Measurements from ENCODE around the gene MAD1L1.
"Not testable (repeated sequence)": the region's sequence is repeated elsewhere in the genome, so short reads cannot be mapped to it uniquely, and the experiment has no call there.

MAD1L1 gene

DNA sequence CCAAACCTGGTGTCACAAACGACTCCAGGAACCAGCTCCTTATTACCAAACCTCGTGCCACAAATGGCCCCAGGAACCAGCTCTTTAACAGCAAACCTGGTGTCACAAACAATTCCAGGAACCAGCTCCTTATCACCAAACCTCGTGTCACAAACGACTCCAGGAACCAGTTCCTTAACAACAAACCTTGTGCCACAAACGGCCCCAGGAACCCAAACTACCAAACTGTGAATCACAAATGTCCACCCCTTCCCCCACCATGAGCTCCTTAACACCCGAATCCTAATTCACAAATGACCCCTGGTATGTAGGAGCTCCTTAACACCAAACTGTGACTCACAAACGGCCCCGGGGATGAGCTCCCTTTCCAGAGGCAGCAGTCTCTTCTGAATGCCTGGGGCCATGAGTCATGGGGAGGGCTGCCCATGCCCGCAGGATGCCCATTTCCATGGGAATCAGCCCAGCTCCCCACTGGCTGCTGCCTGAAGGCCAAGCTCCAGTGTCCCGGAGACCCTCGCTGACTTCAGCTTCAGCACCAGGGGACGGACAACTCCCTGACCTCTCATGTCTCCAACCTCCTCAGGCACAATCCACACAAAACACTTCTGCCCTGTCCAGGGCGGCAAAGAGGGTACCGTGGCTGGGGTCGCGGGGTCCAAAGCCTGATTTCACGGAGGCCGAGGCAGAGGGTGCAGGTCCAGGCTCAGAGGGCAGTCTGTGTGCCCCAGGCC lies 349.5 kb downstream of the MAD1L1 start:
- DNase-seq (ENCODE audit: low spot score) = peak; percentile 48

DNA sequence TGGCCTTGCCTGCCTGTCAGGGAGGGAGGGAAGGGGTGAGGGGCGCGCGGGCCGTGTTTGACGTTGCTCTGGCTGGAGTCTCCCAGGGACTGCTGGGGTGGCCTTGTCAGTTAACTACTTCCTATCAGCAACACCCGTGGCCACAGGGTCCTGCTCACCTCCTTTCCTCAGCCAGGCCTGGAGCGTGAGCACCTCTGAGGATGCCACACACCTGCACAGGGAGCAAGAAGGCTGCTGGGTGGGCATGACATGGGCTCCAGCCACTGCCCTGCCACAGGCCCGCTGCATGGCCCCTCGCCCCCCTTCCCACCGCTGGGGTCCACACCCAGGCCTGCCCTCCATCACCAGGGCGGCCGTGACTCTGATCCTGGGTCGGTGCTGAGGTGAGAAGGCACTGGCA lies 350.3 kb downstream of the MAD1L1 start:
- no peak for DNase-seq (ENCODE audit: low spot score)

DNA sequence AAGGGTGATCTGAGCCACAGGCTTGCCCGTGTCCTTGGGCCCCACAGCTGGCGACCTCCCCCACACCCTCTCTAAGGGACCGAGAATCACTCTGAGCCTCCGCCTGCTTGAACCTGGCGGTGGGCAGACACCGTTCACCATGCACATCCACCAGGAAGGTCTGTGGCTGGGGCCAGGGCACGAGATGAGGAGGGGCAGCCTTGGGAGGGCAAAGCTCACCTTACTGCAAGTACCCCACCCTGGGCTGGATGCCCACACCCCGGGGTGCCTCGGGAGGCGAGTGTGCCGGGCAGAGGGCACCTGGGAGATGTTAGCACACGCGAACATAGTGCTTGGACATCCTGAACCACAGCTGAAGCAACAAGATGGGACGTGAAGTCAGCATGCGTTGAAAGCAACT lies 350.8 kb downstream of the MAD1L1 start:
- DNase-seq (ENCODE audit: low spot score) = no peak

DNA sequence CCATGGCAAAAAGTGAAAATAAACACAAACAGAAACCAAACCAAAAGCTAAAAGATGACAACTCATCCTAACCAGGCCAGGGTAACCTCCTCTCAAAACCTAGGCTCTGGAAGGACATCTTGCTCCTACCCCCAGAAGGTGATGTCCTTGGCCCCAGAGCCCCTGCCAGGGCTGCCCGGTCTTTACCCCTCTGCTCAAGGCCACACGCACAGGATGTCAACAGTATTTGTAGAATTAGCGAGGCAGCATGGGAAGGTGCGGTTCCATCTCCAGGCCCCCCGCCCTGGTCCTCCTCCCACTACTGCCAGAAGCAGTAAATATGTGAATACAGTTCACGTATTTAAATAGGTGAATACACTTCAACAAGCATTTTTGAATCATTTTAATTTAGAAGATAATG lies 356.1 kb downstream of the MAD1L1 start:
- DNase-seq (ENCODE audit: low spot score) = not testable (repeated sequence)

DNA sequence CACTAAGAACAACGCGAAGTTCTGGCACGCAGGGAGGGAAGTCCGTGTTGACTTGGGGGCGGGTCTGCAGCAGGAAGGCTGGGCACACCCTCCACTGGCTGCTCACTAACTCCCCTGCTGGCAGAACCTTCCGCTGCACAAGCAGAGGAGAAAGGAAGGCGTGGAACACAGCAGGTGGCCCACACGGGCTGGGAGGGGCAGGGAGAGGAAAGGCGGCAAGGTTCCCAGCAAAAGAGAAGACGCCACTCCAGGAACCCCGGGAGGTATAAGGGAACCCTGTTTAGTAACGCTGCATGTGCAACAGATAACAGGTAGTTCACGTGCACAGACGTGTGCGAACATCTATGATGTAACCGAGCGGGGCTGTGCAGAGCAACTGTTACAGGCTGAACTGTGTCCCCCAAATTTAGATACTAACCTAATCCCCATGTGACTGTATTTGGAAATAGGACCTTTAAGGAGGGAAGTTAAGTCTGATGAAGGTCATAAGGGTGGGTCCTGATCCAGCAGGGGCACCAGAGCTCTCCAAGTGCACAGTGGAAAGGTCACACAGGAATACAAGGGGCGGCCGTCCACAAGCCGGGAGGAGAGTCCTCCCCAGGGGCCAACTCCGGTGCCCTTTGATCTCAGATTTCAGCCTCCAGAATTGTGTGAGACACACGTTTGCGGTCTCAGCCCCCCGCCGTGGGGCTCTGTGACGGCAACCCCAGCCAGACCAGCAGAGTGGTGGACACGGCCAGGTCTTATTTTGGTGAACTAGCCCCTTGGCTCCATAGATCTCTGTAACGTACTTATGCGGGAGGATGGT lies 357.1 kb downstream of the MAD1L1 start:
- not testable (repeated sequence) for DNase-seq (ENCODE audit: low spot score)

DNA sequence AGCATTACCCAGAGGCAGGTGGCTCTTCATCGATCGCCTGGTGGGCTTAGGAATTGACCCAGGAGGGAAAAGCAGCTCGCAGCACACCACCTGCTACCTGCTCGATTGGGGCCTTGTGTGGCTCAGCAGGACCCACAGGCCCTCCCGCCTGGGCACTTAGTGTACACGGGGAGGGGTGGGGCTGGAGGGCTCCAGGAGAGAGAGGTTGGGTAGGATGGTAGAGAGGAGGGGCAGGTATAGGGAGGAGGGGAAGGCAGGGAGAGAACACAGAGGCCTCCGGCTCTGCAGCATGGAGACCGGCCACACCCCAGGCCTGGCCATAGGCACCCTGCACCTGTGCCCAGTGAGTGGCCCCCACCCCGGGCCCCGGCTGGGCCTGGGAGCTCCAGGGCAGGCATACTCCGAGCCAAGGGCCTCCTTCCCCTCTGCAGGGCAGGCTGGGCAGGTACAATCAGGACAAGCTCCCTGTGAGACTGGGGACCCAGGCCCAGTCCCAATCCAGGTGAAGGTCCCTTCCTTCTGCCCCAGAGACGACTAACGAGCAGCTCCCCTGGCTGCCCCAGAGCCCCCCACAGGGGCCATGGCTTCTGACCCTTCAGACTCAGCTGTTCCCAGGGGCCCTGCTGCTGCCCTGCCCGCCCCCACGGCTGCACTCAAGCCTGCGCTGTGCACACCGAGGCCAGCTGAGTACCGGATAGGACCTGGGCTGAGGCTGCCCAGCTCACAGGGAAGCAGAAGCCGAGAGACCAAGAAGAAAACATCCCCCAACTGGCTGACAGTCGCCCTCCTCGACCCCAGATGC lies 358.0 kb downstream of the MAD1L1 start:
- DNase-seq (ENCODE audit: low spot score) = not testable (repeated sequence)

DNA sequence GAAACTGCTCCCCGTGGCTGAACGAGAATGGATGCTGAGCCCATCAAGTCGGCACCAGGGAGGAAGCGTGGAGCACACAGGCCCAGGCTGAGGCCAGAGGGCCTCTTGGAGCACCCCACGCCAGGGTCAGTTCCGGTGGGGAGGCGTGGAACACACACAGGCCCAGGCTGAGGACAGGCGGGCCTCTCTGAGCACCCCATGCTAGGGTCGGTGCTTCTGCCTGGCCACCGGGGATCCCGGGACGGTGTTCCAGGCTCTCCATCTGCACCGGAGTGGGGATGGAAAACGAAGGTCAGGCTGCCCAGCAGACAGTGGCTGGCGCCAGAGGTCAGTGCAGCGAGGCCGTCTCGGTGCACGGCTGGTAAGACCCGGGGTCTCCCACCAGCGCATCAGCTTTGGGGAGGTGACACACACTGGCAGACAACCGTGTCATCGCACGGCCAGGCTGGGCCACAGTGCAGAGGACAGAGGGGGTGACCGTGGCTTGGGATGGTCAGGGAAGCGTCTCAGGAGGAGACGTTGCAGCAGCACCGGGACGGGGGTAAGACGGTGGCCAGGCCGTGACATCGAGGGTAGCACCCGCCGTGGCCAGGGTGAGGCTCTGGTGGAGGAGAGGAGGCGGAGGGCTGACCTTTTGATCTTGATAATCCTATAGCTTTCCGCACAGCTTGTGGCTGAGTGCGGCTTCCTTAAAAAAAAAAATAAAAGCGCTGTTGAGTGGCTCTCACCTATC lies 358.7 kb downstream of the MAD1L1 start:
- DNase-seq (ENCODE audit: low spot score) = no peak

DNA sequence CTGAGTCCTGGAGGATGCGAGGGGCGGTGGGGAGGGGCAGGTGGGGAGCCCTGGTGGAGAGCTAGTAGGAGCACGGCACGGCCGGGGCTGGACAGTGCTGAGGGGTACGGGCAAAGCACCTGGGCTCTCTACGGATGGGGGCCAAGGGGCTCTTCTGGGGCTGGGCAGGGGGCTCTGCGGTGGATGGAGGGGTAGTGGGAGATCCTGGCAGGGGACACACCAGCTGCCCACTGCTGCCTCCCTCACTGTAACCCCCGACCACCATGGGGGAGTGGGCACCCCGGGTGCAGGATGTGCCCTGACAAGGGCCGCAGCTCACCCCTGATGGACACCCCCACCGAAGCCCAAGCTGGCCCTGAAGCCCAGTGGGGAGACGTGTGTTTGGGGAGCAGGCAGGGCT lies 359.3 kb downstream of the MAD1L1 start:
- DNase-seq (ENCODE audit: low spot score) = no peak

DNA sequence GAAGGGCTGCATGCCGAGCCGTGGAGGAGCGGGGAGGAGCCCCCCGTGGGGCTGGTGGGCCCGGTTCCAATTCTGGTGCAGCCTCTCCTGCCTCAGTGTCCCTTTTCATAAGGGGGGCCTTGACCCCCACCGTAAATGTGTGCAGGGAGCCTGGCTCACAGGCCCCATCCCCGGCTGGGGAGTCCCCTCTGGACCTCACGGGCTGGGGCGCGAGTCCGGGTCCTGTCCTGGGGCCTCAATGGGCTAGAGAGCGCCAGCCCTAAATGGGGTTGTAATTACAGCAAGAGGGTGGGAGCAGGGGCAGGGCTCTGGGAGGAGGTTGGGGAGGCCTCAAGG lies 359.7 kb downstream of the MAD1L1 start:
- DNase-seq (ENCODE audit: low spot score) = no peak

DNA sequence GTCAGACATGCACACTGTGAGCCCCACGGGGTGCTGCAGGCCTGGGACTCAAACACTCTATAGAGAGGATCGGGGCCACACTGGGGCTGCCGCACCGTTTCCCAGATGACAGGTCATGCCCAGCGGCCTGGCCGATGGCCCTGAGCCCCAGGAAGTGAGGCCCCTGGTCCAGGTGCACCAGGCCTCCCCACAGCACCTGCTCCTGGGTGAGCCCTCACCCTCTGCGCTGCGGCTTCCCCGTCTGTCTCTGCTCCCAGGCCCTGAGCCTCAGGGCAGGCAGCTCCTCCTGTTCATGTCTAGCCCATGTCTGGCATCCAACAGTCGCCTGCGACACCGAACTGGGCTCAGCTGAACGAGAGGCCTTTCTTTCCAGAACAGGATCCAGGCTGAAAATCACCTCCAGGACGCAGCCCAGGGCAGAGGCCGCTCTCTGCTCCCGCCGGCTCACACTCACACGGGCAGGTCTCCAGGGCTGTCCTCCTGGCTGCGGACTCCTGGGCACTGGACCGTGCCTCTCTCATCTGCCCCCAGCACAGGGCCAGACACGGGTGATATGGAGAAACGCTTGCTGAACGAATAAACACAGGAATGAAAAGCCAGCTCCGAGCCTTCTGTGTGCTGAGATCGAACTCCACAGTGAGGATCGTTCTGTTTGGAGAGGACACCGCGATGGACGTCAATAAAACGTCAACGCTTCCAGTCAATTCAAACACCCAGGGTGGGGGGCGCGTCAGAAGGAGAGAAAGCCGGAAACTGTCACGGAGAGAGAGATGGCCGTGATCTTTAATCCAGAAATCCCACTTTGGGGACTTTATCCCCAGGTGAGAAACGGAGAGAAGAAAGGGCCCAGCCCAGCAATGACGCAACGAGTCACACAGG lies 360.3 kb downstream of the MAD1L1 start:
- DNase-seq (ENCODE audit: low spot score) = no peak

DNA sequence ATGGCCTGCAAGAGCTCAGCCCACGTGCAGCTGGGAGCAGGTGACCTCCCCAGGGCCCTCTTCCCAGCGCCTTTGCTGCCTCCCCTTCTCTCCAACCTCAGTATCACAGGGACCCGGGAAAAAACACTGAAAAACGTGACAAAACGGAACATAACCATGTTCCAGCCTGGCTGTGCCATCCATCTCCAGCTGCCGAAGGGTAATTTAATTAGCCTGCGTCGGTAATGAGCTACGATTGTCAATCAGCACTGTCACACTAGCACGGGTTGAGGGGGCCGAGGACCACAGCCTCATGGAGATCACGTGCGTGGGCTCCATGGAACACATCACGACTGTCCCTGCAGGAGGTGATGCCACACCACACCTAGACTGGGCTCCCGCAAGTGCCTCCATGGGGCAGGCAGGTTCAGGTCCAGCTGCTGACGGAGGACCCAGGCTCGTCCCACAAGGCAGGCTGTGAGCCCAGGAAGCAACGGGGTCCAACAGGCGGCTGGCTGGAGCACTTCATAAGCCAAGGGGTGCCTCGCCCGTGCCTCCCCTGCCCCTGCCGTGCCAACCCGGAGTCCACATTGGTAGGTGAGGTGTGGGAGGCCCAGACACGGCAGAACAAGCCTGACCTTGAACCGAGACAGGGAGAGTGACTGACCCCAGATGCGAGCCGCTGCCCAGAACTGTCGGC lies 363.2 kb downstream of the MAD1L1 start:
- no peak for DNase-seq (ENCODE audit: low spot score)

DNA sequence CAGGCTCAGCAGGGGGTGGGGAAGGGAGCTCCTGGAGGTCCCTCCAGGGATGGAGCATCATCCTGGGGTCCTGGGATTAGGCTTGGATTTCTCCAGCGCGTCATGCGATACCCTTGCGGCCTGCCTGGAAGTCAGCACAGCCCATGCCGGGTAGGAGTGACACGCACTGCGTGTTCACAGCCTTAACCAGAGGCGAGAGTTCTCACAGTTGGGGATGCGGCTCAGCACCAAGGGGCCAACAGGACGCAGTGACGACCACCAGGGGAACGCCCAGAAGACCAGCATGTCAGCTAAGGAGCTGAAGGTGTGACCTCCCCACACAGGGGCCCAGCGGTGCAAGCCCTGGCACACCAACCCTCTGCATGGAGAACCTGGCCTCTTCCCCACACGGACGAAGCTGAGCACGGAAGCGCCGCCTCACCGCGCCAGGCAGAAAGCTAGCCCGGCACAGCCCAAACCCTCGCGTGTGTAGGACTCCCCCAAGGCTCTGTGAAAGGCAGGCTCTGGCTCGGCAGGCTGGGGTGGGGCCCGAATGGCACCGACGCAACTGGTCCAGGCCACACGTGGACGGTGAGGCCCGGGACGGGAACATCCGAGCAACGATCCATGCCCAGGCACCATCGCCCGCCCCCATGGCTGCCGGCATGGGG lies 364.1 kb downstream of the MAD1L1 start:
- no peak for DNase-seq (ENCODE audit: low spot score)

DNA sequence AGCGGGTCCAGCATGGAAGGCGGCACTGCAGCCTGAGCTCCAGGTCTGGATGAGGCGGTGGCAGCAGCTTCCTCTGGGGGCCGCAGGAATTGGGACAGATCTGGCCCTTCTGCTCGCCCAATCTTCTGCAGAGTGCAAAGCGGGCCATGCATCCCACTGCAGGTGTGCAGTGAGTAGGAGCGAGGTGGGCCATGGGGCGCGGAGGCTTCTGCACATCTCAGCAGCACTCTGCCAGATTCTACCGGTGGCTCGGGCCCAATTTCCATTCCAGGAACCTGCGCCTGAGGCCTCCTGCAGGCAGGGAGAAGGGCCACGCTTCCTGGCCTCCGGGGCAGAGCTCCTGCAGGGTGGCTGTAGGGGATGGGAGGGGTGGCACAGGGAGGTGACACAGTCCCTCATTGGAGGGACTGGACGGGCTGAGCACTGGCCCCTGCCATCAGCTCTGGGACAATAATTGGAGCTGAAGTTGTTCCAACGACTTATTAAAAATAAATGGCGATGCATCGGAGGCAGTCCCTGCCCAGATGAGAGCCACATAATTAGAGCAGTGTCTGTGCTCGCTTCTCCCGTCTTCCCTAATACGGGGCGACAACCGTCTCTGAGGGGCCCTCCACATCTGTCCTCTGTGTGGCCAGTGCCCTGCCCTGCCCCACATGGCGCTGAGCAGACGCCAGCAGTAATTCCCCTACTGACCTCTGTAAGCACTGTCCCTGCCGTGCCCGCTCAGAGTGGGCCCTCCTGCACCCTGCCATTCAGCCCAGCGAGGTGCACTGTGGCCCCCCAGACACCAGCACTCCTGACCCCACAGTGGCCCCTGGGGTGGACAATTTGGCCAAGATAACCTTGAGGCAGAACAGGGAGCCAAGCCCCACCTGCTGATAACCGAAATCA lies 365.1 kb downstream of the MAD1L1 start:
- DNase-seq (ENCODE audit: low spot score) = no peak

DNA sequence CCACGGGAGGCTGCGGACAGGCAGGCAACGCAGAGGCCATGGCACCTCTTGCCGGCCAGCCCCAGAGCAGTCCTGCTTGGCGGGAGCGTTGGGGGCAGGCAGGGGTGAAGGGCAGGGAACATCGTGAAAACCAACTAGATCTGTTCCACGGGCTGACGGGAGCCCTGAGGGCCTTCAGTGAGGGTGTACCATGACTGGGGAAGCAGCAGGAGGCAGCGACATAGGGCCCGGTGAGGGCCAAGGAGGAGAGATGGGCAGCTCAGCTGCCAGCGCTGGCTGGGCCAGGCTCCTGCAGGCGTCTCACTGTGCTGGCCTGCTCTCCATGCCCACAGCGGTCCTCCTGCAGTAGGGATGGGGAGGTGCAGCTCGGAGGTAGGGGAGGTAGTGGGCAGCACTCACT lies 366.1 kb downstream of the MAD1L1 start:
- DNase-seq (ENCODE audit: low spot score) = no peak

DNA sequence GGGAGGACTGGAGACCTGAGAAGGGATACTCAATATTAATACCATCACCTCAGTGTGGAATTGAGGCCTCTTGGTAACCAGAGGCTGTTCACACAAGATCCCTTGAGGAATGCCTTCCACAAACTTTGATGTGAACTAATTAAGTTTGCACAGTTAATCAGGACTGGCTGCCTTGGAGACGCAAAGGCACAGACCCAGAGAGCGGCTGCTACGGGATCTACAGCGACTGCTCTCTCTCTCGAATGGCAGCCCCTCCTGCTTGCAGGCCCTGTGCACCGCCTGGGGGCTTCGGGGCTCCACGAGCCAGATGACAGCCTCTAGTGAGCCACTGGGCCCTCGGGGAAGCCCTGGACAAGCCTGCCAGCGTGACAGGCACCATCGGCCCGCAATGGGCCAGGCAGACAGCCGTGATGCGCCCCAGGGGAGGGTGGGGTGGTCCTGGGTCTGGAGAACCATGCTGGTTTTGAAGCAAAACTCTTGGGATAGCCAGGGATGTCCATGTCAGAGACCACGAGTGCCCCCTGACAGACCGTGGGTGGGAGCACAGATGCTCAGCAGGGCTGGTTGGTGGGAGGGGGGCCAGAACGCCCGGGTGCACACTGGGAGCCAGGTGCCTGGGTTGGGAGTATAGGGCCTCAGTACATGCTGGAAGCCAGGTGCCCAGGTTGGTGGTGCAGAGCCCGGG lies 367.0 kb downstream of the MAD1L1 start:
- no peak for DNase-seq (ENCODE audit: low spot score)

DNA sequence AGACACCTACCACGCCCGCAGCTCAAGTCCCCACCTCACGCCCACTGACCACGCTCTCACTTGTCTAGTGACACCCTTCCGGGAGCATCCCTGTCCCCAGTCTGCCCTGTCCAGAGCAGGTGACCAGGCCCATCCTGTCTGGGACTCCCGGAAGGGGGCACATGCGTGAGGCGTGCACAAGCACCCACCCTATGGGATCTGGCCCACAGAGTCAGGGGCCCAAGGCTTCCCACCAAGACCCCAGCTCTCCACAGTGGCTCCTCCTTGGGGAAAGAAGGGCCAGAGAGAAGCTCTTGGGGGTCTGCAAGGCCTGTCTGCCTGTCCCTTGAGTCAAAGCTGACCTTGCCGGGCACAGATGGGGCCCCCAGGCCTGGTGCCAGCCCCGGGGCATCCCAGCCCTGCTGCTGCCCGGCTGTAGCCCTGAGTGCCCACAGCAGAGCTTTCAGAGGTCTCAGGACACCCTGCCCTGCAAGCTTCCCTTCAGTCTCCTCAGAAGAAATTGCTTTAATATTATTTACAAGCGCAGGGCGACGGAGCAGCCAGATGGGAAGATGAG lies 367.7 kb downstream of the MAD1L1 start:
- no peak for DNase-seq (ENCODE audit: low spot score)

DNA sequence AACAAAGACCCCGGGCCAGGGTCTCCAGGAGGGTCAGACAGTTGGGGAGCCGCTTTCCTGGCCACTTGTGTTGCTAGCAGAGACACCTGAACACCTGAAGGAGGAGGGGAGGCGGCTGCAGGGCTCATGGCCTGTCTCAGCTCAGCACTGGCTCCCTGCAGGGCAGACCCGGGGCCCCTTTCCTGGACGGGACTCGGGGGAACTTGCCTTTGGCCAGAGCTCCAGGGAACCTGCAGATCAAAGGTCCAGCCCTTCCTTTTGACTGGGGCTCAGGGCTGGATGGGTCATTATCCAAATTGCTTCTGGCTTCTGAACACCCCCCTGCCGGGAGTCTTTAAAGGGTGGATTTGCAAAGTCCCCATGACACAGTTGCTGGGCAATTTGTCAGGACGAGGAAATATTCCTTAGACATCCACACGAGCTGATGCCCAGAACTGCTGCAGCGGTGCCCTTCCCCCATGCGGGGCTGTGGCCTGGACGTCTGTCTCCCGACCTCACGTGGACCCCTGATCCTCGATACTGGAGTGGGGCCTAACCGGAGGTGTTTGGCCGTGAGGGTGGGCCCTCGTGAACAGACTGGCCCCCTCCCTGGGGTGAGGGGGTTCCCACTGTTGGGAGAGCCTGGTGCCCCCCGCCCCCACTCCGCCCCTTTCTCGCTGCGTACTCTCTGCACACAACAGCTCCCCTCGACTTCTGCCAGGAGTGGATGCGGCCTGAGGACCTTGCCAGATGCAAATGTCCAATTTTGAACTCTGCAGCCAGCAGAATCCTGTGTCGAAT lies 368.4 kb downstream of the MAD1L1 start:
- DNase-seq (ENCODE audit: low spot score) = no peak
